Eye (tissue), 1 donor: ENCODE data around the gene GART.

Source experiments
- DNase-seq: peaks from one replicate; pipeline ENCODE4 v3.0.0-alpha.2; 2015

The GART gene

GRCh38 chr21:33552999-33553598 is 11.2 kb upstream of the GART start:
- DNase-seq = no peak

GRCh38 chr21:33552093-33552998 is 10.4 kb upstream of the GART start:
- no peak for DNase-seq

GRCh38 chr21:33551664-33552063 is 9.7 kb upstream of the GART start:
- no peak for DNase-seq

- DNase-seq = no peak
Observed at GRCh38 chr21:33550772-33551660, 9.1 kb upstream of the GART start.

GRCh38 chr21:33549848-33550771 is 8.2 kb upstream of the GART start:
- DNase-seq = no peak

- peak; percentile 12 for DNase-seq
Observed at GRCh38 chr21:33546086-33546485, 4.2 kb upstream of the GART start.

- peak; percentile 7 for DNase-seq
Observed at GRCh38 chr21:33544451-33545195, 2.7 kb upstream of the GART start.

DNA sequence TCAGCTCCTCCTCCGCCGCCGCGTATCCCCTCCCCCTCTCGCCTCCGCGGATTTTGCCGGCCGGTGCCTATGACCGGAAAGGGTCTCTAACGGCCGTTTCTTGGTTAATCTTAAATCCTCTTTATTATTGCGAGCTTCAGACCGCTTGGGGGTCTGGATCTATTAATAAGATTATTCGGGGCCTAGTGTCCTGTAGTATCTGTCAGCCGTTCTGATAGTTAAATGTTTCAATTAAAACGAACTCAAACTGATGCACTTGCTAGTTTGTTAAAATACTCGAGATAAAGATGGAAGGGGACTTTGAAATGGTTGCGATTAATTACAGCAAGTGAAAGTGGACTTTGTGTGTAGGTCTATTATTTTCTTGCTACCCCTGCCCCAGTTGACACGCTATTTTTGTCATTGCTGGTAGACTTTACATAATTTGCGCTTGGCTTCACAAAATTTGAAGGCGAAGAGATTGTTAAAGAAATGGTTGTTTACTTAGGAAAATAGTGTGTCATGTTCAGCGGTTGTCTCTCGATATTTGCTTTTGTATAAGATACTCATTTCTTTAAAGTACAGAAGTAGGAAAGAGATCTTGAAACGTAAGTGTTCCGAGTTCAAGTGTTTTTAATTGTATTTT is 1.7 kb upstream of the GART start:
- no peak for DNase-seq

- DNase-seq = peak; percentile 99
Observed at GRCh38 chr21:33542640-33543504, 955 bp upstream of the GART start, which contains the start of gene SON. TSS of gene SON (plus strand) at chr21:33543038. CDS start at chr21:33543093, 55 bp downstream.

- DNase-seq = no peak
Observed at GRCh38 chr21:33541105-33541711, 709 bp downstream of the GART start.

DNA sequence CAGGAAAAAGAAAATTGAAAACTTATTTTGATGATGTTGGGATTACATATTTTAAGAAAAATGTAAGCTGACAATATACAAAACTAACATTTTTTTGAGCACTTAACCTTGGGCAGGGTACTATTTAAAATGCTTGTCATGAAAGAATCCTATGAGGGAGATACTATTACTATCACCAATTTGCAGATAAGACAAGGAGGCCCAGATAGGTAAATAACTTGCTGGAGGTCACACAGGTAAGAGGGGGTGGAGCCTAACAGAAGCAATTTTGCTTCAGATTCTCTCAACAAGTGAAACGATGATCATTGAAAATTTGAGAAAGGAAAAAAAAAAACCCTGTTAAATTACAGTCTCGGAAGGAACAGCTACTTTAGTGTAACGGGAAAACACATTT is 1.2 kb downstream of the GART start:
- no peak for DNase-seq

GRCh38 chr21:33539616-33540015 is 2.3 kb downstream of the GART start:
- DNase-seq = no peak

GRCh38 chr21:33537212-33537611 is 4.7 kb downstream of the GART start:
- DNase-seq = no peak

GRCh38 chr21:33531007-33531406 is 10.9 kb downstream of the GART start:
- no peak for DNase-seq

DNA sequence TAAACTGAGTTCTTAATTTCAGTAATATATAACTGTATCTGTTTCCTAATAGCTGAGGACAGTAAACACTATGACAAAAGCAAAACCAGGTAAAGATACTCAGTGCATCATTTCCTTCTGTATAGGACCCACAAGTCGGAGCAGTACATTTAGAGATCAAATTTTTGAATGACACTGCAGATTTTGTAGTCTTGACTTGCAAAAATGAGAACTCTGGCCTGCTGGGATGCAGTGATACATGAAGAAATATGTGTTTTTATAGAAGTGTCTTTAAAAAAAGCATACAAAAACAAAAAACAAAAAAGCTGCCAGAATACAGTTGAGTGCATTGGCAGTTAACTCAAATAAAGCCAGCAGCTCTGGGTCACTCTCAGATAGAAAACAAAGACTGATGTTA is 19.0 kb downstream of the GART start:
- DNase-seq = no peak

GRCh38 chr21:33522297-33522952 is 19.5 kb downstream of the GART start:
- no peak for DNase-seq

GRCh38 chr21:33518899-33519298 is 23.0 kb downstream of the GART start:
- DNase-seq = no peak

DNA sequence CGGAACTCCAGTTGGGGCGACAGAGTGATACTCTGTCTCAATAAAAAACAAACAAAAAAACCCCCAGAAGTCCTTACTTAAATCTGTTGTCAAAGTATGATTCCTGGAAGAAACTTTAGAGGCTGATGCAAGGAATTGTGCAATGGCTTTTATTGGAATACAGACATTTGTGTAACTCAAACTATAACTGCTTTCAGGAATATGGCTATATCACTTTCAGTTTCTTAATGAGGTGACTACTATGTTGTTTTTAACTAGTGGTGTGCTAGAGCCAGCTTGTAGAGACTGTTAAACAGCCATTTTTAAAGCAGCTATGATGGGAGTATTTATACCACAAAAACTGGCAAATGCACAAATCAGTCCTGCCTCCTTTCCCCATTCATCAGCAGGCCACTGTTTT is 27.7 kb downstream of the GART start:
- no peak for DNase-seq

DNA sequence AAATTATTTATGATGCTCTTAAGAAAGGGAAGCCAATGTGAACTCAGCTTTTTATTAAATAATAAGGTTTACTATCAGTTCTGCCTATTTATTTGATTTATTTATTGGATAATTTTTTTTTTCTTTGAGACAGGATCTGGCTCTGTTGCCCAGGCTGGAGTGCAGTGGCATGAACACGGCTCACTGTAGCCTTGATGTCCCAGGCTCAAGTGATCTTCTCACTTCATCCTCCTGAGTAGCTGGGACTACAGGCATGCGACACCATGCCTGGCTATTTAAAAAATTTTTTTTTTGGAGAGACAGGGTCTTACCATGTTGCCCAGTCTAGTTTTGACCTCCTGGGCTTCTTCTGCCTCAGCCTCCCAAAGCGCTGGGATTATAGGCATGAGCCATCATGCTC is 29.4 kb downstream of the GART start:
- DNase-seq = no peak
